HUES64 (cell line): Measurements from ENCODE around the gene PTPRN2.
"Not testable (repeated sequence)": the region's sequence is repeated elsewhere in the genome, so short reads cannot be mapped to it uniquely, and the experiment has no call there.

Source experiments
- H3K27ac ChIP-seq: 2 replicates; pipeline ENCODE4 v1.7.0; 2013; ENCODE audit warnings: low read depth, low read length, inconsistent platforms
- H3K27me3 ChIP-seq: 2 replicates; pipeline ENCODE4 v1.6.1; 2013; ENCODE audit warnings: mild to moderate bottlenecking, low read length; ENCODE audit not compliant: insufficient read depth
- H3K36me3 ChIP-seq: 2 replicates; pipeline ENCODE4 v1.6.1; 2013; ENCODE audit warnings: mild to moderate bottlenecking, low read length; ENCODE audit not compliant: insufficient read depth
- H3K4me1 ChIP-seq: 2 replicates; pipeline ENCODE4 v1.6.1; 2013; ENCODE audit warnings: mild to moderate bottlenecking, low read length, moderate library complexity; ENCODE audit not compliant: insufficient read depth
- H3K4me3 ChIP-seq: 2 replicates; pipeline ENCODE4 v1.5.1; 2013; ENCODE audit warnings: mild to moderate bottlenecking, low read length, moderate library complexity
- H3K9ac ChIP-seq: 2 replicates; pipeline ENCODE4 v1.6.1; 2013; ENCODE audit warnings: mild to moderate bottlenecking, low read depth, low read length
- H3K9me3 ChIP-seq: 2 replicates; pipeline ENCODE4 v1.6.1; 2013; ENCODE audit warnings: low read depth, low read length; ENCODE audit not compliant: insufficient read depth
- WGBS: fragments of 150-250, 120-280 bp; methylation state at CpG from one replicate; pipeline ENCODE4 v1.1.7; 2013; ENCODE audit warnings: missing lambda C conversion rate; 5-methylcytosine and 5-hydroxymethylcytosine counted together

PTPRN2 gene

DNA sequence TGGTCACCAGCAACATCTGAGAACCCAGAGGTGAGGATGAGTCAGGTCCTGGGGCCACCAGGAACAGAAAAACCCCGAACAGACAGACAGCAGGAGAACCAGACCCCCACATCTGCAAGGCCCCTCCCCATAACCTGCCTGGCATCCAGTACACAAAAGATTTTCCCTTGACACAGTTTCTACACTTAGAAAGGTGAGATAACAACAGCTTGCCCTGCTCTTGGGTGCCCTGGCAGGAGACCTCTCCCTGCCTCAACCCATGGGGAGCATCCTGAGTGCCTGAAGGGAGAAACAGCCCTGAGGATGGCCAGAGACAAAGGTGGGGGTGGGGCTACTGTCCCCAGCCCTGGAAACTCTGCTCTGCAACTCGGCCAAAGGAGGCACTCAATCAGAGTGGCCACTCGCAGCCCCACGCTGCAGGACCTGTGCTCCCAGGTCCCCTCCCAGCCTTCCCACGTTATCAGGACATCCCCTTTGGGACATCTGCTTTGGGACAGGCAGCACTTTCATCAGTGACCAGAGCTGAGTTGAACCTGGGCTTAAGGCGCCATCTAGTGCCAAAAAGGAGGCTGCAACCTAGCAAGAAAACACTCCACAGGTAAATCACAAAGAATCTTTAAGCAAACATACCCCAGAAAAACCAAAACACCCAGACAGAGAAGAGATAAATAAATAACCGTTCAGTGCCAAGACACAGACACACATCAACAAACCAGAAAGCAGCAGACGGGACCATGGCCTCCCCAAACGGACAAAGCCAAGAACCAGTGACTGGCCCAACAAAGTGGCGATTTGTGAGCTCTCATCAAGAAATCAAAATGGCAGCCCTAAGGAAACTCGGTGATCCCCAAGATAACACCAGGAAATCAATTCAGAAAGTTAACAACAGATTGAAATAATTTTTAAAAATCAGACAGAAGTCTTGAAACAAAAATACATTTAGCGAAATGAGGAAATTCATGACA, 233.7 kb downstream of the PTPRN2 start:
- H3K36me3 ChIP-seq = no peaks in the 10 kb centered on the region
- no peak overlapping the region for H3K27ac ChIP-seq
- no peak overlapping the region for H3K9ac ChIP-seq
- peaks cover 87% of the 10 kb centered on the region for H3K9me3 ChIP-seq
- no peaks in the 10 kb centered on the region for H3K27me3 ChIP-seq
- 70% methylated on average over 12 of the region's 12 CpGs for WGBS
- no peak overlapping the region for H3K4me3 ChIP-seq
- H3K4me1 ChIP-seq = no peaks in the 10 kb centered on the region

DNA sequence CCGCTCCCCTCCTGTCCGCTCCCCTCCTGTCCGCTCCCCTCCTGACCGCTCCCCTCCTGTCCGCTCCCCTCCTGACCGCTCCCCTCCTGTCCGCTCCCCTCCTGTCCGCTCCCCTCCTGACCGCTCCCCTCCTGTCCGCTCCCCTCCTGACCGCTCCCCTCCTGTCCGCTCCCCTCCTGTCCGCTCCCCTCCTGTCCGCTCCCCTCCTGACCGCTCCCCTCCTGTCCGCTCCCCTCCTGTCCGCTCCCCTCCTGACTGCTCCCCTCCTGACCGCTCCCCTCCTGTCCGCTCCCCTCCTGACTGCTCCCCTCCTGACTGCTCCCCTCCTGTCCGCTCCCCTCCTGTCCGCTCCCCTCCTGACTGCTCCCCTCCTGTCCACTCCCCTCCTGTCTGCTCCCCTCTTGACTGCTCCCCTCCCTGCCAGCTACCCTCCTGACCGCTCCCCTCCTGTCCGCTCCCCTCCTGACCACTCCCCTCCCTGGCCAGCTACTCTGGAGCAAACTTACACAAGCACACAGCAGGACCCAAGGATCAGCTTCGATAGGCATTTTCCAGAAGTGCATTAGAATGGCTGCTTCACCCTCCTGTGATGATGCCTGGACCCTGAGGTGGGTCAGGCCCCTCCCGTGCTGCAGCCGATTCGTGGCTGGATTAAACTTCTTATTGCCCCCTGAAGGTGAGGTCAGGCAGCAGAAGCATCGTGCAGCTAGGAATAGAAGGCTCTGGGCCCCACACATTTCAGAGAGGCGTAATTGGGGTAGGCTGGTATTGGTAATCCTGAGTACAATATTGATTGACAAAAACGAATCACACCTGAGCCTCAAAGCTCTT, 235.5 kb downstream of the PTPRN2 start:
- 88% methylated on average over 28 of the region's 30 CpGs for WGBS
- not testable (repeated sequence) for H3K4me3 ChIP-seq, H3K9ac ChIP-seq, H3K27me3 ChIP-seq, H3K36me3 ChIP-seq, H3K27ac ChIP-seq, H3K4me1 ChIP-seq
- peaks cover 84% of the 10 kb centered on the region for H3K9me3 ChIP-seq

DNA sequence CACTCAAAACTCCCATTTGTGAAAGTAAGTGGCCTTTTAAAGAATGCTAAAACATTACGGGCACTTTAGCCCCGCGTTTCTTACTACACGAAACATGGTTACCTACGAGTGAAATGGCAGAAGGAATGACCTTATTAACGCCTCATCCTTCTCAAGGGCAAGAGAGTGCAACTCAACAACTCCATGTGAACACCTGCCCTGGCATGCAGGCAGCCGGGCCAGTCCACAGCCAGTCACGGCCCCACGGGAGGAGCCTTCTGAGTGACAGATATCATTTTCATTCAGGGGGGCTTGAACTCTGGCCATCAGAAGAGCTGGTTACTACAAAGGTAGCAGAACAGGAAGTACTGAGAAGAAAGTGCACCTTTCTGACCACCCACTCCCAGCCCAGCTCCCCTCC, 236.1 kb downstream of the PTPRN2 start:
- no peak overlapping the region for H3K9ac ChIP-seq
- WGBS = 92% methylated on average over 9 of the region's 9 CpGs
- H3K27ac ChIP-seq = no peak overlapping the region
- no peaks in the 10 kb centered on the region for H3K27me3 ChIP-seq
- H3K4me3 ChIP-seq = no peak overlapping the region
- H3K4me1 ChIP-seq = no peaks in the 10 kb centered on the region
- no peaks in the 10 kb centered on the region for H3K36me3 ChIP-seq
- H3K9me3 ChIP-seq = peaks cover 84% of the 10 kb centered on the region

DNA sequence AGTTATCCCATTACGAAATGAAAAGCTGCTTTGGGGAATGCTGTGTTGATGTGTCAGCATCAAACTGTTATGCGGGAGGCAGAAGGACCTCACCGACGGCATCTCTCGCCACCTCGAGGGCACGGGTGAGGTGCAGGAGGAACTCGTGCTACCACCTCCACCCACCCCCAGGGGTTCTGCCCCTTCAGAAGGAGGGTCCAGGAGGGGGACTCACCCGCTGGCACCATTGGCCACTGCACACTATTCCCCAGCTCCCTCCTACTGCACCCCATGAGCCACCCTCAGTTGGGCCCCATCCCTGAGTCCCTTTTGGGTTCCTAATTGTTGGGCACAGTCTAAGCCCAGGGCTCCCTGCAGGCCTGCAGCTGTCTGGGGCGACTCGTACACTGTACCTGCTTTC, 236.6 kb downstream of the PTPRN2 start:
- WGBS = 81% methylated on average over 11 of the region's 11 CpGs
- no peaks in the 10 kb centered on the region for H3K4me1 ChIP-seq
- no peak overlapping the region for H3K9ac ChIP-seq
- no peaks in the 10 kb centered on the region for H3K27me3 ChIP-seq
- no peaks in the 10 kb centered on the region for H3K36me3 ChIP-seq
- peaks cover 84% of the 10 kb centered on the region for H3K9me3 ChIP-seq
- H3K27ac ChIP-seq = no peak overlapping the region
- H3K4me3 ChIP-seq = no peak overlapping the region

DNA sequence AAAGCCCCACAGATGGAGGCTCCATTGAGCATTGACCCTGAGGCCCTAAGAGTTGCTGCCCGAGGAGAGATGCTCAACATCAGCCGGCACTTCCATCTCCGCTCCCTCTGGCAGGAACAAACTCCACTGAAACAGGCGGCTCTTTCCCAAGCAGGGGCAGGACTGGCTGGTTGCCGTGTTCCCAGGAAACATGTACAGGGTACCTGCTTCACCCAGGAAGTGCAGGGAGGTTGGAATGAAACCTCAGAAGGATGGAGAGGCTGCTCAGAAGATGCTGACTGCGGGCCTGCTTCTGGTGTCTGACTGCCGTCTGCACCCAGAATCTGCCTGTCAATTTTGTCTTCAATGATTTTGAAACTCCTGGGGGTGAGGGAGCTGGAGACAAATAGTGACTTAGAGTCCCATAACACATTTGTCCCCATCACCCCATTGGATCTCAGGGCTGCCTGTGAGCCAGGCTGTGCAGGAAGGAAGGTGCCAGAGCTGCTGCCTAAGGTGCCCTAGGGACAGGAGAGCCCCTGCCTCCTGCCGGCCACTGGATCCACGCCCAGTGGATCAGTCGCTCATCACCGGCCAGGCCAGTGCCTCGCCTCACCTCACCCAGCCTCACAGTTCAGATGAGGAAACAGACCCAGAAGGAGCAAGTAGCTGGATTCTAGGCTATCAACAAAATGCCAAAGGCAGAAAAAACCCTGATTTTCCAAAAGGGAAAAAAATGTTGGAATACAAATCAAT, 237.3 kb downstream of the PTPRN2 start:
- peaks cover 85% of the 10 kb centered on the region for H3K9me3 ChIP-seq
- H3K4me1 ChIP-seq = no peaks in the 10 kb centered on the region
- no peak overlapping the region for H3K9ac ChIP-seq
- H3K27me3 ChIP-seq = no peaks in the 10 kb centered on the region
- H3K27ac ChIP-seq = no peak overlapping the region
- H3K4me3 ChIP-seq = no peak overlapping the region
- no peaks in the 10 kb centered on the region for H3K36me3 ChIP-seq
- 82% methylated on average over 12 of the region's 12 CpGs for WGBS

DNA sequence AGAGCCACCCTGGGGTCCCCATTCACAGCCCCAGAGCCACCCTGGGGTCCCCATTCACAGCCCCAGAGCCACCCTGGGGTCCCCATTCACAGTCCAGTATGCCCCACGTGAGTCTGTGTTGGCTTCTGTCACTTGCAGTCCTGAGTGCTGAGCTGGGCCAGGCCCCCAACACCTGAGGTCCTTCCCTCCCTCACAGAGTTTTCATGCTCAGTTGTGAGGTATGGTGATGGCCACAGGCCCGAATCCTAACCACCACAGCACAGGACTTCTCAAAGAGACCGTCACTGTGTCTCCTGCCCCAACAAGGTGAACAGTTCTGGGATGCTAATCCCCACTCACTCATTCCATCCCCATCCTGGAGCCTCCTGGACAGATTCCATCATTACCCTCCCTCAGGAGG, 239.2 kb downstream of the PTPRN2 start:
- H3K9me3 ChIP-seq = peaks cover 85% of the 10 kb centered on the region
- 43% methylated on average over 3 of the region's 3 CpGs for WGBS

DNA sequence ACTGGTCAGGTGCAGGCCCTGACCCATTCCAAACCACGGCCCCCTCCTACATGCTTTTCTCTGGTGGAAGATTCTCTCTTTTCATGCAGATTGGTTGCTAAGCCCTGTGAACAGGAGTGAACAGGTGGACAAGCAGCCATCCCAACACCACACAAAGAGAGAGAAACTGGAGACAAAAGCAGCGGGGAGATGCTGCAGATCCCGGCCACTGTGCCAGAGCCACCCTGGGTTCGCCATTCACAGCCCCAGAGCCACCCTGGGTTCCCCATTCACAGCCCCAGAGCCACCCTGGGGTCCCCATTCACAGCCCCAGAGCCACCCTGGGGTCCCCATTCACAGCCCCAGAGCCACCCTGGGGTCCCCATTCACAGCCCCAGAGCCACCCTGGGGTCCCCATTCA, 239.6 kb downstream of the PTPRN2 start:
- H3K36me3 ChIP-seq = not testable (repeated sequence)
- peaks cover 85% of the 10 kb centered on the region for H3K9me3 ChIP-seq
- 75% methylated on average over 4 of the region's 4 CpGs for WGBS

More for the DNA sequence above, 239.2 kb downstream of the PTPRN2 start:
- Histone ChIP-seq H3K4me3 (no peak overlapping the region), H3K27me3 (no peaks in the 10 kb centered on the region), H3K4me1 (no peaks in the 10 kb centered on the region), H3K9ac (no peak overlapping the region), H3K27ac (no peak overlapping the region), H3K36me3 (no peaks in the 10 kb centered on the region)

DNA sequence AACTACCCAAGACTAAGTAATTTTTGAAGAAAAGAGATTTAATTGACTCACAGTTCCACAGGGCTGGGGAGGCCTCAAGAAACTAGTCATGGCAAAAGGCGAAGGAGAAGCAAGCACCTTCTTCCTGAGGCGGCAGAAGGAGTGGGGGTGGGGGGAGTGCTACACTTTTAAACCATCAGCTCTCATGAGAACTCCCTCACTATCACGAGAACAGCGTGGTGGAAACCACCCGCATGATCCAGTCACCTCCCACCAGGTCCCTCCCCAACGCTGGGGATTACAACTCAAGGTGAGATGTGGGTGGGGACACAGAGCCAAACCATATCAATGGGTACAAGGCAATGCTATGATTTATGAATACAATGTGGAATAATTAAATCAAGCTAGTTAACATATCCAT, 241.9 kb downstream of the PTPRN2 start:
- WGBS = 89% methylated on average over 1 of the region's 6 CpGs
- Histone ChIP-seq H3K27me3 (no peaks in the 10 kb centered on the region), H3K4me1 (no peaks in the 10 kb centered on the region), H3K36me3 (no peaks in the 10 kb centered on the region), H3K9ac (no peak overlapping the region), H3K27ac (no peak overlapping the region), H3K9me3 (peaks cover 86% of the 10 kb centered on the region), H3K4me3 (no peak overlapping the region)

More for the DNA sequence above, 239.6 kb downstream of the PTPRN2 start:
- not testable (repeated sequence) for H3K27me3 ChIP-seq, H3K4me1 ChIP-seq, H3K9ac ChIP-seq, H3K4me3 ChIP-seq, H3K27ac ChIP-seq

DNA sequence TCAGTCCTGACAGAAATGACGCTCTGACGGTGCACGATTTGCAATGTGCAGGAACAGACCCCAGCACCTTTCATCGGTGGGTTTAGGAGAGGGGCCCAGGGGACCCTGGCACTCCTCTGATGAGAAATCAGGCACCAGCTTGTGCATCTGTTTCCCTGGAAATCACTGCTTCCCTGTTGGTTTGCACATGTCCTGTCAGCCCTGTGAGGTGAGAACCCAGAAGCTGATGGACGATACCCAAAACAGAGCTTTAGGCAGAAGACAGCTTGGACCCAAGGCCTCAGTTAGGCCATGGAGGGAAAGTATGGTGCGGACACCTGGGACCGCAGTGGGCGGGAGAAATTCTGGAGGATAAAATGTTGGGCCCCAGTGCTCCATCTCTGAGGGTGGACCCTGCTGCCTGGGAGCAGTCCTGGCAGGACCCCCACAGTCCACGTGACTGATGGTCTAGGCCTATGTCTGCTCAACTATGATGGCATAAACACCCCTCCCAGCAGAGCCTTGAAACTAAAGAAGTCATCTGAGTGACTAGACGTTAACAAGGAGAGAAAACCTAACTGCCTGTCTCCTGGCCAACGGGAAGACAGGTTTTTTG, 242.8 kb downstream of the PTPRN2 start:
- no peaks in the 10 kb centered on the region for H3K36me3 ChIP-seq
- no peaks in the 10 kb centered on the region for H3K27me3 ChIP-seq
- no peak overlapping the region for H3K4me3 ChIP-seq
- H3K27ac ChIP-seq = no peak overlapping the region
- WGBS = 73% methylated on average over 11 of the region's 11 CpGs
- peaks cover 77% of the 10 kb centered on the region for H3K9me3 ChIP-seq
- no peak overlapping the region for H3K9ac ChIP-seq
- H3K4me1 ChIP-seq = no peaks in the 10 kb centered on the region

DNA sequence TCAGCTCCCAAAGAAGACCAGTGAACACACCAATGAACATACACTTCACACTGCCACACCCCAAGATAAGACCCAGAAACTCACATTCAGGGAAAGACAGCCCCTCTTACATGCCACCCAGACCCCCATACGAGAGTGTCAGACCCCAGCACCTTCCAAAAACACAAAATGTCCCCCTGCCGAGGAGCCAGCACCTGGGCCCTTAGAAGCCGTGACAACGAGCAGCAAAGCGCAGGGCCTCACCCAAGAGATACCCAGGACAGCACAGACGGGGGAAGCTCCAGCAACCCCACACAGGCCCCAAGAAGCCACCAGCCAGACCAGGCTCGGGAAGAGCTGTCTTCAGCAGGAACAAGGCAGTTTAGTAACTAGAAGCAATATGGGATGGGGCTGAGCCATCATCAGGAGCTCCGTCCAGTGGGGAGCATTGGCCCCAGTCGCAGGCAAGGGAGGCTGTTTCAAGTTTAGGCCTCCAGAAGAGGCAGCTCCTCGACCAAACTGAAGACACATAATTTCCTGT, 243.6 kb downstream of the PTPRN2 start:
- Histone ChIP-seq H3K4me1 (no peaks in the 10 kb centered on the region), H3K27ac (no peak overlapping the region)

More for the DNA sequence above, 243.6 kb downstream of the PTPRN2 start:
- no peaks in the 10 kb centered on the region for H3K36me3 ChIP-seq
- no peak overlapping the region for H3K4me3 ChIP-seq
- 82% methylated on average over 10 of the region's 10 CpGs for WGBS
- H3K27me3 ChIP-seq = no peaks in the 10 kb centered on the region
- peaks cover 76% of the 10 kb centered on the region for H3K9me3 ChIP-seq
- H3K9ac ChIP-seq = no peak overlapping the region
